ENCODE results near the gene LRRC37B.
"Not testable (repeated sequence)": the region's sequence is repeated elsewhere in the genome, so short reads cannot be mapped to it uniquely, and the experiment has no call there.

The LRRC37B gene

GRCh38 chr17:32006957-32007462 lies at the start of gene LRRC37B:
Gene LRRC37B, plus strand, starts transcription at chr17:32007383. Its CDS starts 14,010 bp downstream, at chr17:32021393.
- peak; percentile 93 for DNase-seq

- not testable (repeated sequence) for DNase-seq
These were observed 43.1 kb upstream of the LRRC37B start for GRCh38 chr17:31964131-31964530.

DNA sequence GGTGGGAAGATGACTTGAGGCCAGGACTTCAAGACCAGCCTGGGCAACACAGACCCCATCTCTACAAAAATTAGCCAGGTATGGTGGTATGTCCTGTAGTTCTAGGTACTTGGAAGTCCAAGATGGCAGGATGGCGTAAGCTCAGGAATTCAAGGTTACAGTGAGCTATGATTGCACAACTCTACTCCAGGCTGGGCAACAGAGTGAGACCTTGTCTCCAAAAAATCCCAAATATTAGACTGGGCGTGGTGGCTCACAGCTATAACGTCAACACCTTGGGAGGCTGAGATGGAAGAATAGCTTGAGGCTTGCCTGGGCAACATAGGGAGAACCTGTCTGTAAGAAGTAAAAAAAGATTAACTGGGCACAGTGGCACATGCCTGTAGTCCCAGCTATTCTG lies 39.5 kb upstream of the LRRC37B start:
- no peak for DNase-seq

- not testable (repeated sequence) for DNase-seq
These were observed 36.8 kb upstream of the LRRC37B start for GRCh38 chr17:31970416-31970815.

DNA sequence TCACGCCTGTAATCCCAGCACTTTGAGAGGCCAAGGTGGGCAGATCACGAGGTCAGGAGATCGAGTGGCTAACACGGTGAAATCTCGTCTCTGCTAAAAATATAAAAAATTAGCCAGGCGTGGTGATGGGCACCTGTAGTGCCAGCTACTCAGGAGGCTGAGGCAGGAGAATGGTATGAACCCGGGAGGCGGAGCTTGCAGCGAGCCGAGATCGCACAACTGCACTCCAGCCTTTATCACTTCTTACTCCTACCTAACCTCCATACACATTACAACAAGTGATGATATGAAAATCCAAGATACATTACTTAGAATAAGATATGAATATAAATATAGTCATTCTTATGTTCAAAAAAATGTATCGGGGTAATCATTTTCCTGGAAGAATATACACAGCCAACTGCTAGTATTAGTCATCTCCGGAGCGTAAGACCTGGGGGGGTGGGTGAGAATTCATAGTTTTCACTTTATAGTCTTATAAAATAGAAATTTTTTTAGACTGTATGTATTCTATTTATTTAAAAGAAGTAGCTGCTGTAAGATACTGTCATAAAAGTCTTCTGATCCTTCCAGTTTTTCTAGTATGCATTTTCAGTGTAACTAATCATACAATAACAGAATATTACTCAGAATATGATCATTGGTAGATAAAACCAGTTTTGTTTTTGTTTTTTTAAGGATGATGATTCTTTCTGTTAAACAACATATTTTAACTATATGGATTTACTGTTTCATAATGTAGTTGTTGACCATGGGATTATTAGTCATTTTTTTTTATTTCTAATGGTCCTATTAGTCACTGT lies 32.7 kb upstream of the LRRC37B start:
- not testable (repeated sequence) for DNase-seq

- not testable (repeated sequence) for DNase-seq
These were observed 31.8 kb upstream of the LRRC37B start for GRCh38 chr17:31975391-31975790.

- not testable (repeated sequence) for DNase-seq
These were observed 15.4 kb upstream of the LRRC37B start for GRCh38 chr17:31991821-31992220.

DNA sequence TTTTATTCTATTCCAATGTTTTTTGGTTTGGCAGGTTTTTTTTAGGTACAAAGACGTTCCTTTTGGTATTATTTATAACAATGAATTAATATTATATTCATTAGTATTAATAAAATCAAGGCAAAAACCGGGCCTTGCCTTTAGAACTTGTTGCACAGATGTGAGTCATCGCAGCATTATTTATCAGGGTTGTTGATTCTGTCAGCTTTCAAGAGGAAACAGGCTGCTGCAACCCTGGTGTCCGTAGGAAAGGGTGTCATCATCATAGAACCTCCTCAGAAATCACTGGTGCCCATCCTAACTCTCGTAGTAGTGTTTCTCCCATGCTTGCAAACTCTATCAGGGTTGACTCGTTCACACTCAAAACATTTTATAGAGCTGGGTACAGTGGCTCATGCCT lies 10.2 kb upstream of the LRRC37B start:
- DNase-seq, result no peak

- no peak for DNase-seq
These were observed 498 bp downstream of the LRRC37B start for GRCh38 chr17:32007463-32008298.

DNA sequence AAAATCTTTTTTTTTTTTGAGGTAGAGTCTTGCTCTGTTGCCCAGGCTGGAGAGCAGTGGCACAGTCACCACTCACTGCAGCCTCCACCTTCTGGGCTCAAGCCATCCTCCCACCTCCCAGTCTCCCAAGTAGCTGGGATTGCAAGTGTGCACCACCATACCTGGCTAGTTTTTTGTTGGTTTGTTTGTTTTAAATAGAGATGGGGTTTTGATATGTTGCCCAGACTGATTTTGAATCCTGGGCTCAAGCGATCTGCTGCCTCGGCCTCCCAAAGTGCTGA lies 2.0 kb downstream of the LRRC37B start:
- no peak for DNase-seq

- no peak for DNase-seq
These were observed 2.9 kb downstream of the LRRC37B start for GRCh38 chr17:32010114-32010513.

DNA sequence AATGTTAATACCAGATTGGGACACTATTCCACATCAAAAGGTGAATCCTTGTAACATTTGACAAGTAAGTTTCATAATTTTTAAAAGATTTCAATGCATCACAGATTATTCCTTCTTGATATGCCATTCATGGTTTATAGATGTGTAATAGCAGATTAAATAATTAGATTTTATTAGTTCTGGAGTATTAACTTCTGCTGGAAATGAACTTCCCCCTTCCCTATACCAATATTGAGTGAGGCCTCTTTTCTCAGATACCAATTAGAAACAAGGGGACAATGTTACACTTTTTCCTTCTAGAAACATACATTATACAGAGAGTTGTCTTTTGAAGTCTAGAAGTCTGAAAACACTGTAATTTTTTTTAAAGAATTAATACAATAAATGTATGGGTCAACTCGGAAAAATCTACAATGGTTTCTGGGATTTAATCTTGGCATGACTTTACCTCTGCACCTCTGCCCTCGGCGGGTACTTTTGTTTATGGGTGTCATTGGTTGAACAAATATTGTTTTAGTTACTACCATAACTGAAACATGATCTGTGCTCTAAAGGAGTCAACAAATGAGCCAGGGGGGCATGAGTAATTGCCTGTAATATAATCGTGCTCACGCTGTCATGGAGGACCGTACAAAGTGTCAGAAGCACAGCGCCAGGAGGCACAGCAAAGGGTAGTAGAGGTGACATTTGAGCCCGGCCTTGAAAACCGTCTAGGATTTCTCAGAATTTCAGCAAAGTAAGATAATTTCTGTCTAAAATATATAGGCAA lies 8.2 kb downstream of the LRRC37B start:
- no peak for DNase-seq

DNA sequence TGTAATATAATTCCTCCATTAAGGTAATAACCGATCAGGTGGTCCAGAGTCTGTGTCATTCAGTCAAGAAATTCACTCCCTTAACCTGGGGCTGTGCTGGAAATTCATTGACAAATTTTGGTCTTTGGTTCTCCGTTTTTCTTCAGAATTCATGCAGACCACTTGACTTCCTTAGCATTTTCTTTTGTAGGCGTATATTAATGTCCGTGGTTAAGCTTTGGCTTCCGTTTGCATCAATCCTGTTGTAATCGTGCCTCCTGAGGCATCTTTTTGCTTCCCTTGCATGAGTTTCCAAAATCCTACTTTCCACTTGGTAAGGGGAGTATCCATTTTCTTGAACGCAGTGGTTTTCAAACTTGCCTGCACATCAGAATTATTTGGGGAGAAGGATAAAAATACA lies 9.0 kb downstream of the LRRC37B start:
- no peak for DNase-seq

GRCh38 chr17:32019228-32019627 lies 12.0 kb downstream of the LRRC37B start:
- no peak for DNase-seq

- no peak for DNase-seq
These were observed 13.9 kb downstream of the LRRC37B start for GRCh38 chr17:32020943-32021614.

DNA sequence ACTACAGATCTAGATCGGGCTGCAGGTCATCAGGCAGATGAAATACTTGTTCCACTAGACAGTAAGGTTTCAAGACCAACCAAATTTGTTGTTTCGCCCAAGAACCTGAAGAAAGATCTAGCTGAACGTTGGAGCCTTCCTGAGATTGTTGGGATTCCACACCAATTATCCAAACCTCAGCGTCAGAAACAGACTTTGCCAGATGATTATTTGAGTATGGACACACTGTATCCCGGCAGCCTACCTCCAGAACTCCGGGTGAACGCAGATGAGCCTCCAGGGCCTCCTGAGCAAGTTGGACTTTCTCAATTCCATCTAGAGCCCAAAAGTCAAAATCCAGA lies 14.4 kb downstream of the LRRC37B start:
- DNase-seq, result no peak

DNA sequence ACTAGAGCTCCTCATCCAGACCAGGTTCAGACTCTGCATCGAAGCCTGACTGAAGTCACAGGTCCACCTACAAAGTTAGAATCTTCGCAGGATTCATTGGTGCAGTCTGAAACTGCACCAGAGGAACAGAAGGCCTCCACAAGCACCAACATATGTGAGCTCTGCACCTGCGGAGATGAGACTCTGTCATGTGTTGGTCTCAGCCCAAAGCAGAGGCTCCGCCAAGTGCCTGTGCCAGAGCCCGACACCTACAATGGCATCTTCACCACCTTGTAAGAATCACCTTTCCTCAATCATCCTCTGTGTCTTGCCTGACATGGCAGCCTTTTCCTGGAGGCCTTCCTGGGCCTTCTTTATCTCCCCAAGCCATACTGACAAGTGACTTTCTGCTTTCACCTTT lies 15.4 kb downstream of the LRRC37B start:
- not testable (repeated sequence) for DNase-seq

DNA sequence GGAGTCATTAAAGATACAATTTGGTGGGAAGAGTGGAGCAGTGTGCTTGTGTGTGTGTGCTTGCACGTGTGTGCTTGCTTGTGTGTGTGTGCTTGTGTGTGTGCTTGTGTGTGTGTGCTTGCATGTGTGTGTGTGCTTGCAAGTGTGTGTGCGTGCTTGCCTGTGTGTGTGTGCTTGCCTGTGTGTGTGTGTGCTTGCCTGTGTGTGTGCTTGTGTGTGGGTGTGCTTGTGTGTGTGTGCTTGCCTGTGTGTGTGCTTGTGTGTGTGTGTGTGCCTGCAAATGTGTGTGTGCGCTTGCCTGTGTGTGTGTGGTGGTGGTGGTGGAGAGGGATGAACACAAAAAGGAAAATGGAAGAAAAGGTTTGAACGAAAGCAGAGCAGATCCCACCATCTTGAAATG lies 20.1 kb downstream of the LRRC37B start:
- DNase-seq, result not testable (repeated sequence)

GRCh38 chr17:32033223-32033622 lies 26.0 kb downstream of the LRRC37B start:
- DNase-seq, result no peak

- DNase-seq, result not testable (repeated sequence)
These were observed 26.6 kb downstream of the LRRC37B start for GRCh38 chr17:32033812-32034211.

- DNase-seq, result not testable (repeated sequence)
These were observed 33.1 kb downstream of the LRRC37B start for GRCh38 chr17:32040246-32040645.

DNA sequence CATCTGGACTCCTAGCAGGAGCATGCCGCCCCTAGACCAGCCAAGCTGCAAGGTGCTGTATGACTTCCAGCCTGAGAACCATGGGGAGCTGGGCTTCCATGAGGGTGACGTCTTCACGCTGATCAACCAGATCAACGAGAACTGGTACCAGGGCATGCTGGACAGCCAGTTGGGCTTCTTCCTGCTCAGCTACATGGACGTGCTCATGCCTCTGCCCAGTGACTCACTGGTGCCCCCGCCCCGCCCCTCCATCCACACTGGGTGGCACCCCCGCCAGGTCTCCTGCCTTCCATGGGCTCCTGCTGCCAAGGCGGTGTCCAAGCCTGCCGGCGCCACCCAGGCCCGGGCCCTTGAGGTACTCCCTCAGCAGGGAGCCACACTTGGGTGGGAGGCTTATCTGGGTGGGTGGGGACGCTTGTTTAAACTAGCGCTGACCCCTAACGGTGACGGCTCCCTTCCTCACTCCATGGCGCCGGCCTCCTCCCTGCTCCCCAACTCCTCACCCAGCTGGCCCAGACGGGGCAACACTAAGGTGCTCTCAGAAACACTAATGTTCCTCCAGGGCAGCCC lies 34.2 kb downstream of the LRRC37B start:
- not testable (repeated sequence) for DNase-seq

Data from activated T-cell treated with anti-CD3 and anti-CD28 coated beads, Interleukin-2, amount 50 U/mL, for 1 hour (primary cell).